IMR-90 (cell line): ENCODE measurements around the gene SIK3. TPM values are rescaled to one million over a fixed set of nuclear protein-coding genes. Genes with fewer than 3 reads are reported as not detected.
A peak's percentile ranks its signal among the peaks of the same experiment; 100 is the strongest.

Experiments used
- ATAC-seq: fragments of 200-7000 bp; cut with Tn5 transposase; 2 replicates; pipeline ENCODE4 v1.9.1; 2020; ENCODE audit warnings: low read depth, mild to moderate bottlenecking, moderate library complexity
- BruUV-seq: library from RNA; stranded (reverse); fragments of 400-500 nt; replicated peaks from 2 replicates; lab custom pipeline; 2021; lab: Mats Ljungman, UMichigan
- CTCF ChIA-PET: fragments of 300-600 bp; formaldehyde crosslinking; extraction: SDS; loops from one replicate; lab custom pipeline; 2021; ENCODE audit warnings: antibody characterized with exemption; lab: Yijun Ruan, JAX
- POLR2A ChIA-PET: fragments of 300-600 bp; sonication (Branson Sonifier 250); formaldehyde crosslinking; loops from one replicate; lab custom pipeline; 2022; ENCODE audit warnings: antibody characterized with exemption; ENCODE audit not compliant: unreplicated experiment; lab: Charles Lee
- DNase-seq: peaks from one replicate; pipeline ENCODE4 v3.0.0; 2013
- H2AFZ ChIP-seq: replicated peaks from 2 replicates; pipeline ENCODE3; 2013; ENCODE audit warnings: low read length, mild to moderate bottlenecking; ENCODE audit not compliant: poor library complexity
- H2AK5ac ChIP-seq: 2 replicates; pipeline ENCODE4 v1.6.1; 2013; ENCODE audit warnings: low read depth, low read length, inconsistent platforms
- H2AK9ac ChIP-seq: replicated peaks from 2 replicates; pipeline ENCODE3; 2013; ENCODE audit warnings: mild to moderate bottlenecking, low read depth, low read length, moderate library complexity; ENCODE audit not compliant: poor library complexity
- H2BK120ac ChIP-seq: 2 replicates; pipeline ENCODE4 v1.6.1; 2013; ENCODE audit warnings: low read depth, low read length, inconsistent platforms
- H2BK15ac ChIP-seq: 3 replicates; pipeline ENCODE4 v1.6.1; 2013; ENCODE audit warnings: low read depth, low read length, inconsistent platforms
- H2BK20ac ChIP-seq: 2 replicates; pipeline ENCODE4 v1.6.1; 2013; ENCODE audit warnings: low read depth, mild to moderate bottlenecking, inconsistent platforms, low read length, moderate library complexity
- H2BK5ac ChIP-seq: 2 replicates; pipeline ENCODE4 v1.6.1; 2013; ENCODE audit warnings: mild to moderate bottlenecking, low read depth, low read length, inconsistent platforms; ENCODE audit not compliant: poor library complexity, severe bottlenecking
- H3K14ac ChIP-seq: replicated peaks from 2 replicates; pipeline ENCODE4 v1.6.1; 2013; ENCODE audit warnings: low read depth, low read length, inconsistent platforms
- H3K18ac ChIP-seq: 2 replicates; pipeline ENCODE4 v1.6.1; 2013; ENCODE audit warnings: low read depth, low read length, control low read depth
- H3K23ac ChIP-seq: 2 replicates; pipeline ENCODE4 v1.6.1; 2013; ENCODE audit warnings: low read depth, low read length, inconsistent platforms
- H3K27ac ChIP-seq: 2 replicates; pipeline ENCODE4 v1.5.1; 2013; ENCODE audit warnings: mild to moderate bottlenecking, control low read depth, low read length; ENCODE audit not compliant: insufficient read depth
- H3K27me3 ChIP-seq: 2 replicates; pipeline ENCODE4 v1.6.1; 2013; ENCODE audit warnings: low read length; ENCODE audit not compliant: control insufficient read depth, insufficient read depth
- H3K36me3 ChIP-seq: 2 replicates; pipeline ENCODE4 v1.6.1; 2013; ENCODE audit warnings: low read length, mixed read lengths; ENCODE audit not compliant: control insufficient read depth, insufficient read depth
- H3K4ac ChIP-seq: 2 replicates; pipeline ENCODE4 v1.6.1; 2013; ENCODE audit warnings: low read depth, low read length, inconsistent platforms
- H3K4me1 ChIP-seq: 2 replicates; pipeline ENCODE4 v1.6.1; 2013; ENCODE audit warnings: low read length, mixed read lengths; ENCODE audit not compliant: control insufficient read depth, insufficient read depth
- H3K4me2 ChIP-seq: 2 replicates; pipeline ENCODE4 v1.6.1; 2013; ENCODE audit warnings: low read depth, mild to moderate bottlenecking, control low read depth, low read length, moderate library complexity
- H3K4me3 ChIP-seq: 2 replicates; pipeline ENCODE4 v1.5.1; 2013; ENCODE audit warnings: low read depth, mild to moderate bottlenecking, control low read depth, low read length, moderate library complexity; ENCODE audit not compliant: insufficient read depth
- H3K56ac ChIP-seq: 2 replicates; pipeline ENCODE4 v1.6.1; 2013; ENCODE audit warnings: low read length, inconsistent platforms; ENCODE audit not compliant: insufficient read depth; ENCODE audit errors: extremely low read depth
- H3K79me1 ChIP-seq, 2 experiments: 2 replicates each; pipeline ENCODE4 v1.6.1; 2013; ENCODE audit warnings: low read length in 2 of 2, inconsistent platforms in 1 of 2, low read depth in 1 of 2
- H3K9ac ChIP-seq: 2 replicates; pipeline ENCODE4 v1.6.1; 2013; ENCODE audit warnings: low read depth, low read length, control low read depth
- H3K9me1 ChIP-seq: 2 replicates; pipeline ENCODE4 v1.6.1; 2013; ENCODE audit warnings: low read length, inconsistent platforms; ENCODE audit not compliant: insufficient read depth
- H3K9me3 ChIP-seq: 2 replicates; pipeline ENCODE4 v1.6.1; 2013; ENCODE audit warnings: low read length; ENCODE audit not compliant: control insufficient read depth, insufficient read depth
- H4K20me1 ChIP-seq: 2 replicates; pipeline ENCODE4 v1.6.1; 2013; ENCODE audit warnings: low read length, inconsistent platforms; ENCODE audit not compliant: insufficient read depth
- H4K5ac ChIP-seq: 2 replicates; pipeline ENCODE4 v1.6.1; 2013; ENCODE audit warnings: mild to moderate bottlenecking, low read depth, low read length, control low read depth
- H4K8ac ChIP-seq, 2 experiments: 2 replicates each; pipeline ENCODE4 v1.6.1; 2013; ENCODE audit warnings: low read depth in 2 of 2, low read length in 2 of 2, control low read depth in 1 of 2, inconsistent platforms in 1 of 2
- H4K91ac ChIP-seq: 2 replicates; pipeline ENCODE4 v1.6.1; 2013; ENCODE audit warnings: low read depth, low read length, inconsistent platforms; ENCODE audit not compliant: insufficient read depth
- CHD1 ChIP-seq: IDR thresholded peaks from 2 replicates; pipeline ENCODE4 v1.6.1; 2012; ENCODE audit warnings: low read depth, low read length, improper control_type of control experiment
- ELK1 ChIP-seq: fragments of 150-350 bp; IDR thresholded peaks from 2 replicates; pipeline ENCODE4 v1.6.1; 2016; ENCODE audit warnings: low read depth, mild to moderate bottlenecking, low read length, moderate library complexity, borderline replicate concordance
- MAFK ChIP-seq: IDR thresholded peaks from 2 replicates; pipeline ENCODE4 v1.6.1; 2012; ENCODE audit warnings: low read depth, low read length, improper control_type of control experiment
- MXI1 ChIP-seq: IDR thresholded peaks from 2 replicates; pipeline ENCODE4 v1.6.1; 2012; ENCODE audit warnings: low read depth, mild to moderate bottlenecking, low read length, moderate library complexity, borderline replicate concordance
- NFE2L2 ChIP-seq: fragments of 150-350 bp; IDR thresholded peaks from 2 replicates; pipeline ENCODE4 v1.6.1; 2016; ENCODE audit warnings: low read depth, mild to moderate bottlenecking, low read length
- RAD21 ChIP-seq: IDR thresholded peaks from 2 replicates; pipeline ENCODE4 v1.6.1; 2012; ENCODE audit warnings: low read length, improper control_type of control experiment
- RCOR1 ChIP-seq: IDR thresholded peaks from 2 replicates; pipeline ENCODE4 v1.6.1; 2012; ENCODE audit warnings: mild to moderate bottlenecking, low read length, improper control_type of control experiment; ENCODE audit not compliant: insufficient replicate concordance
- RFX5 ChIP-seq: IDR thresholded peaks from 2 replicates; pipeline ENCODE4 v1.8.0; 2012; ENCODE audit warnings: low read depth, mild to moderate bottlenecking, low read length, moderate library complexity
- SMC3 ChIP-seq: fragments of 150-350 bp; IDR thresholded peaks from 2 replicates; pipeline ENCODE4 v1.6.1; 2016; ENCODE audit warnings: low read depth, mild to moderate bottlenecking, antibody characterized with exemption, low read length, moderate library complexity
- WGBS, 2 experiments: methylation state at CpG; one replicate each; pipeline versions ENCODE4 v1.1.5 to v1.1.7; 2013; ENCODE audit warnings: missing lambda C conversion rate in 2 of 2; ENCODE audit not compliant: insufficient read length in 1 of 2; ENCODE audit errors: extremely low coverage in 2 of 2; 5-methylcytosine and 5-hydroxymethylcytosine counted together
- dilution Hi-C: fragments of 300-500 bp; cut with HindIII; formaldehyde crosslinking; loops from one replicate; pipeline ENCODE4 v1.14.3; 2018; ENCODE audit warnings: low sequenced_read_pairs; ENCODE audit not compliant: unreplicated experiment
- in situ Hi-C: fragments of 300-500 bp; cut with MboI; formaldehyde crosslinking; loops from 3 replicates; pipeline ENCODE4 v1.14.3; 2019; ENCODE audit warnings: low sequenced_read_pairs, inconsistent platforms, mixed read lengths
- intact Hi-C: fragments of 100-400 bp; cut with micrococcal nuclease; formaldehyde crosslinking; loops from 2 replicates; pipeline ENCODE4 v1.10.0; 2022
- polyA plus RNA-seq, 3 experiments: library from polyadenylated mRNA; depleted of rRNA; stranded (reverse); fragments of >200 nt; gene quantifications; 2 replicates each; pipeline ENCODE4 v1.2.3, GENCODE V29; 2012; ENCODE audit warnings: low replicate concordance in 1 of 3
- total RNA-seq: library from RNA; depleted of rRNA; stranded (reverse); fragments of >200 nt; gene quantifications from 2 replicates; pipeline ENCODE4 v1.2.3, GENCODE V29; 2012

The SIK3 gene
- total and polyA plus RNA-seq, 2 of the 4 experiments (the other 2 are of a cell fraction): 8.2 to 9.1 TPM

DNA sequence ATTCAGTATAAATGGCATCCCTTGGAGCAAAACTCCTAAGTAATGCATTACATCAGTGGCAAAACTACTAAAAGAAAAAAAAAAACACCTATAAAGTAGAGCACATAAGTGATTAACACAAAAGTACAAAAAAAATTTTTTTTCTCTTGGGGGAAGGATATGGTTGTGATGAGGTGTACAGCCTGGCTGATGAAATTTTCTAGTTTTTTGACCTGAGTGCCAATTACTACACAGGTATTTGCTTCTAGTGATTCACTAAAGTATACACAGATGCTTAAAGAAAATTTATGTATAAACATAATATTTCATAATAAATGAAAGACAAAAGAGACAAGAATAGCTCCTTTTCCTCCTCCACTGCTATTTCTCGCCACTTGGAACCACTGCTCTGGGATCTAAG is 189.0 kb downstream of the SIK3 start:
- Histone ChIP-seq H4K91ac (no peak overlapping the region), H2AK5ac (no peak overlapping the region), H3K4ac (no peak overlapping the region), H3K4me2 (no peak overlapping the region), H3K27ac (no peak overlapping the region), H2AK9ac (no peak overlapping the region), H4K20me1 (peaks cover 3% of the 10 kb centered on the region; the same call in 1 of the 2 replicates), H3K9ac (no peak overlapping the region), H3K23ac (no peak overlapping the region), H3K9me1 (peaks cover 2% of the 10 kb centered on the region; the same call in 1 of the 2 replicates), H3K36me3 (no peaks in the 10 kb centered on the region), H3K4me1 (peaks cover 15% of the 10 kb centered on the region), H2BK15ac (no peak overlapping the region), H3K14ac (no peak overlapping the region), H3K27me3 (no peaks in the 10 kb centered on the region), H3K18ac (peak overlapping the region; percentile 16; the same call in 1 of the 2 replicates), H2AFZ (no peak overlapping the region), H2BK120ac (no peak overlapping the region), H3K79me1 (peaks cover 9 to 22% of the 10 kb centered on the region in 2 experiments; a peak in 3 of 4 replicates), H4K8ac (no peak overlapping the region; a peak in 1 of 4 replicates), H4K5ac (no peak overlapping the region), H3K4me3 (no peak overlapping the region), H3K56ac (no peak overlapping the region), H3K9me3 (no peaks in the 10 kb centered on the region), H2BK5ac (no peak overlapping the region), H2BK20ac (no peak overlapping the region)
- intact Hi-C loops: no loop called here
- no peak for ATAC-seq
- BruUV-seq: no TSS peak
- no CpG with 5 or more reads among the region's 1 CpG for WGBS, 2 experiments
- TF ChIP-seq RFX5 (no peak), ELK1 (no peak), RAD21 (no peak), CHD1 (no peak), SMC3 (no peak), MXI1 (no peak), MAFK (no peak), RCOR1 (no peak), NFE2L2 (no peak)
- dilution Hi-C loops: no loop called here
- POLR2A ChIA-PET: no interaction called here
- DNase-seq: no peak
- in situ Hi-C loops: no loop called here
- CTCF ChIA-PET: no interaction called here
